CD4-positive, alpha-beta T cell treated with Interferon alpha-2 for 1 hour (primary cell): ENCODE measurements around the gene AR.

Experiments used
- DNase-seq, 2 donors: peaks; one replicate each; pipeline ENCODE4 v3.0.0-alpha.2; 2020 to 2022

The AR gene

GRCh38 chrX:67564475-67564874 is 20.7 kb downstream of the AR start:
- no peak for DNase-seq

GRCh38 chrX:67568769-67569168 is 24.9 kb downstream of the AR start:
- DNase-seq: no peak

DNA sequence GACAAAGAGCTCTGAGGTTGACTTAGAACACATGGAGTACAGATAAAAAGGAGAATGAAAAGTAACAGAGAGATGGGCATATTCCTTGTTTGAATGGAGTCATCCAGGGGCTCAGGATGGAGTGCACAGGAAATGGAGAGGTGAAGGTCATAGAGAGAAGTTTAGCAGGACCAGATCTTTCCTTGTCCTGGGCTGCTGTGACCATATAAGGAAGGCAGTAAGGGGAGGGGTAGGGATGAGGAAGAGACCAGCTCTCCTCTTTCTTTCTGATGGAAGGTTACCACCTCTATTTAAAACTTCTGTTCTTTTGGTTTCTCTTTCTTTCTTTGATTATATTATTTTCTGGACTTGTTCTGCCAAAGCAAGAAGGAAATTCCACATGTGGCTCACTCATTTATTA is 27.0 kb downstream of the AR start:
- DNase-seq: no peak

DNA sequence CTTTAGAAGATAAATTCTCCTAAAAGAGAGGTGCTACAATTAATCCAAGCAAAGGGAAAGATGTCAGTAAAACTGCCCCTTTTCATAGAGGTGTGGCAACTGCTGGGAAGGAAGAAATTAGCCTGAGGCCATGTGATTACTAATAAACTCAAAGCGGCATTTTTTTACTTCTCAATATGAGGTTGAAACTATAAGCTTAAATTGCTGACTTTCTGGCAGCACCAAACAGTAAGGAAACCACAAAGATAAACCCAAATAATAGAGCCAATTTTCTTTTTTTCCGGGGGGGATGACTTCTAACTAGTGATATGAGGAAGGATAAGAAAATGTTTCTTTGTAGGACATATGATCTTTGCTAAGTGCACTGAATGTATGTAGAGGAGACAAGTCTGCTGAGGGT is 30.9 kb downstream of the AR start:
- no peak for DNase-seq

DNA sequence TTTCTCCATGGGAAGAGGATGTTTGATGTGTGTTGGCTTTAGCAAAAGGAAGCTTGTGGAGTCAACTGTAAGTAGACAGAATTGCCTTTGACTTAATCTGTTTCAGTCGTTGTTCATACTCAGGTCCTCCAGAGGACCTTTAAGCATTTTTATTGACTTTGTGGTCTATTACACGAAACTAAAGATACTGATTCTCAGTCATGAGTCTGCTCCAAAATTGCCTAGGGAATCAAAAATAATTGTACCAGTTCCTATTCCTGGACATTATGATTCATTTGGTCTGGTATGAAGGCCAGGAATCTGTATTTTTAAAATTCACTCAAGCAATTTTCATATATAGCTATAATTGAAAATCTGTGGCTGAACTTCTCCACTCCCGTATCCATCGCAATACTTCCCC is 38.6 kb downstream of the AR start:
- no peak for DNase-seq

DNA sequence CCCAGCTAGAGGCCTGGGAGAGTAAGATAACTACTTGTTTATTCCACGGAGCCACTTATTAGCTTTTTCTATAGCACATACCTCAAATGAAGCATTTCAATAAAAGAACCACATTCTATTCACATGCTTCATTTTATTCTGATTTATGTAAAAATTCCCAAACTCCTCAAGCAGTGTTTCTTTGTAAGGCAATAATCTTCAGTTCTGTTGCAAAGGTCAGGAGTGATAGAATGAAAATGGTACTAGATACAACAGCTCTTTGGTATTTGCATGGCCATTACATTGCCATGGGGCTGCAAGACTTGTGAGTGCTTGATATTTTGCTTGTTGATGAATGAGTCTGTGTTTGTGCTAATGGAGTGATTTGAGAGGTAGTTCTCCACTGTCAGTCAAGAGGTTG is 39.4 kb downstream of the AR start:
- DNase-seq: no peak

DNA sequence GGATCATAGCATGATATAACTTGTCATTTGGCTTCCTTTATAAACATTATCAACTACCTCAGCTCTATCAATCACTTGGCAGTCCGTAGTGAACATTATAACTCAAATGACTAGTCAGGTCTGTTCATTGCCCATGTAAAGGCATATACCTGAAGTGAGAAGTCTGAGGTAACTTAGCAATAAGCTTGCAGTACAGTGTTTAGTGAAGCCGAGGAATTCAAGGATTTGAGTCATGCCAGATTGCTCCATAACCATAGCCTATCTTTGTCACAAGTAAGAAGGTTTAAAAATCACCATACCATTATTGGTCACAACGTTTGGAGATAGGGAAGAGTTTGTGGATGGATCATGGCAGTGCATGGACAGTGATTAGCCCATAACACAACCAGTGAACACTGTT is 41.6 kb downstream of the AR start:
- no peak for DNase-seq

GRCh38 chrX:67587946-67588624 is 44.3 kb downstream of the AR start:
- DNase-seq: no peak

- DNase-seq: no peak
These were observed 53.3 kb downstream of the AR start for GRCh38 chrX:67596839-67597790.

DNA sequence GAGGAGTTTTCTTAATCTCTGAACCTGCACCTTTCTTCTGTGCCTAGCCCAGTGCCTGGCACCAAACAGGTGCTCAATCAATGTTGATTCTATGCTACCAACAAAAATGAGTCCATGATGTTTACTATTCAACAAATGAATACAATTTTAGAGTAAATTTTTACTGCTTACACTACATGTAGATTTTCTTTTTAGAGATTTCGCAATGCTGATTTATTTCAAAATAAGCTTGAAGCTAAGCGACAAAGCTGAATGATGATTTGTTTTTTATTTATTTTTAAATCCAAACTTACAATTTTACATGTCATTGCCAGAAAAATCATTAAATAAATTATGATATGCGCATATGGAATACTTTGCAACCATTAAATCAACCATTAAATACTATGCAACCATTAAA is 55.7 kb downstream of the AR start:
- no peak for DNase-seq

GRCh38 chrX:67601771-67602170 is 58.0 kb downstream of the AR start:
- DNase-seq: no peak

DNA sequence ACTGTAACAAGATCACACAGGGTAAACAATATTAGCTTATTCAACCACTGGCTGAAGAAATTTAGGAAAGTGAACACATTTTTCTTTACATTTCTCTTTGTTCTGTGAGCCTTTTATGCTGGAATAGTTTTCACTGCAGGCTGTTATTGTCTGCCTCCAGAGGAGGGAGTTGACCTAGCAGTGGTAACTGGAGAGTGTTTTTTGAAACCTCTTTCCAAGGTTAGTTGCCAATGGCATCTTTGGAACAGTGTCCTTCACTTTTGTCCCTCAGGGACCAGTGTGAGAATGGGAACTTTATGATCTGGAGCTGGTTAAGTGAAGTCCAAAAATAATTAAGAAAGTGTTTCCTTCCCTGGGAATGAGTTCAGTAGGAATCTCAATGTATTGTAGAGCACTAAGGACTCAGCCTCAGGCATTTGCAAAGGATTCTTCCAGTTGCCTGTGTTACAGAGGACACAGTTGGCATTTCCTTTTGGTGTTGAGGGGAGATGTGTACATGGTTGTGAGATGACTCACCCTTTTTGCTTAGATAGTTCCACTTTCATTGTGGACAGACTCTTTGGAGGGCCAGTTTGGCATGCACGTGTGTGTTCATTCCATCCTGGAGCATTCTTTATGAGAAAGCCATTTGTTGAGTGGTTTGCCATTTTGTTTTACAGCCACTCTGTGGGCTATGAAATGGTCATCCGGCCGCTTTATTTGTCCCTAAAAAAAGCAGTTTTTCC is 61.3 kb downstream of the AR start:
- no peak for DNase-seq

GRCh38 chrX:67607466-67607865 is 63.6 kb downstream of the AR start:
- no peak for DNase-seq

GRCh38 chrX:67610282-67610681 is 66.5 kb downstream of the AR start:
- no peak for DNase-seq

DNA sequence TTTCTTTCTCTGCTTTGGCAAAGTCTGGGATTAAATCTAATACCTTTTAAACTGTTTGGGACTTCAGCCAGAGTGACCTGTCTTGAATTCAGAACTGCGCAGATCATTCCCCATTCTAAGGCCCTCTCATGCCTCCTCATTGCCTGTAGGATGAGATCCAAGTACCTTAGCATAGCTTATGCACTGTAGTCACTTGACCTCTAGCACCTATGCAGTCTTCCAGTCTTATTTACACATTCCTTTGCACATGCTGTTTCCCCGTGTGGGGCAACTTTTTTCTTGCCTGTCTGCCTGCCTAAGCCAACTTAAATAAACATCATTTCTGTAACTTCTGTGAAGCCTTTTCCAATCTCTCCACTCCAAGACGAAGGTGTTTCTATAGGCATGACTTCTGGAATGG is 68.4 kb downstream of the AR start:
- DNase-seq: no peak

GRCh38 chrX:67613366-67613765 is 69.5 kb downstream of the AR start:
- DNase-seq: no peak

GRCh38 chrX:67613996-67614395 is 70.2 kb downstream of the AR start:
- DNase-seq: no peak

GRCh38 chrX:67614423-67614822 is 70.6 kb downstream of the AR start:
- no peak for DNase-seq

- no peak for DNase-seq
These were observed 75.4 kb downstream of the AR start for GRCh38 chrX:67619253-67619652.

GRCh38 chrX:67622053-67622585 is 78.3 kb downstream of the AR start:
- DNase-seq: no peak

DNA sequence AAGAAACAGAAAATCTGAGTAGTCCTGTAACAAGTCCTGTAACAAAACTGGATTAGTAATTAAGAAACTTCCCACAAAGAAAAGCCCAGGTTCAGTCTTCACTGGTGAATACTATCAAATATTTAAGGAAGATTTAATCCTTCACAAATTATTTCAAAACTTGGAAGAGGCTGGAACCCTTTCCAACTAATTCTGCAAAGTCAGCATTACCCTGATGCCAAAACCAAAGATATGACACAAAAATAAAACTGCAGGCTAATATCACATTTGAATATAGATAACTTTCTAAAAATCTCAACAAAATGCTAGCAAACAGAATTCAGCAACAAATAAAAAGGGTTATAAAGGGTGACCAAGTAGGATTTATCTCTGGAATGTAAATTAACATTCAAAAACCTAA is 80.5 kb downstream of the AR start:
- DNase-seq: no peak

- DNase-seq: no peak
These were observed 91.6 kb downstream of the AR start for GRCh38 chrX:67635424-67635823.

GRCh38 chrX:67636532-67636931 is 92.7 kb downstream of the AR start:
- no peak for DNase-seq
